ENCODE data around the gene ATP8A1.
"Not testable (repeated sequence)": the region's sequence is repeated elsewhere in the genome, so short reads cannot be mapped to it uniquely, and the experiment has no call there.

The ATP8A1 gene

GRCh38 chr4:42656944-42657792 is at the start of gene ATP8A1:
TSS of gene ATP8A1 (minus strand) at chr4:42657105. CDS start at chr4:42656873, 232 bp downstream.
- peak; percentile 43 to 66 for DNase-seq (ENCODE audit: low read depth in 2 of 2)

GRCh38 chr4:42706086-42706485 is 49.2 kb upstream of the ATP8A1 start:
- DNase-seq (ENCODE audit: low read depth in 2 of 2) = no peak

GRCh38 chr4:42703813-42704212 is 46.9 kb upstream of the ATP8A1 start:
- no peak for DNase-seq (ENCODE audit: low read depth in 2 of 2)

GRCh38 chr4:42702895-42703294 is 46.0 kb upstream of the ATP8A1 start:
- DNase-seq (ENCODE audit: low read depth in 2 of 2) = no peak

GRCh38 chr4:42701780-42702179 is 44.9 kb upstream of the ATP8A1 start:
- DNase-seq (ENCODE audit: low read depth in 2 of 2) = not testable (repeated sequence)

GRCh38 chr4:42690537-42690936 is 33.6 kb upstream of the ATP8A1 start:
- no peak for DNase-seq (ENCODE audit: low read depth in 2 of 2)

GRCh38 chr4:42683393-42683792 is 26.5 kb upstream of the ATP8A1 start:
- DNase-seq (ENCODE audit: low read depth in 2 of 2) = no peak

GRCh38 chr4:42678512-42678911 is 21.6 kb upstream of the ATP8A1 start:
- no peak for DNase-seq (ENCODE audit: low read depth in 2 of 2)

GRCh38 chr4:42676066-42676951 is 19.4 kb upstream of the ATP8A1 start:
- no peak for DNase-seq (ENCODE audit: low read depth in 2 of 2)

- no peak for DNase-seq (ENCODE audit: low read depth in 2 of 2)
Observed at GRCh38 chr4:42673082-42673425, 16.1 kb upstream of the ATP8A1 start.

- DNase-seq (ENCODE audit: low read depth in 2 of 2) = no peak
Observed at GRCh38 chr4:42672359-42673081, 15.6 kb upstream of the ATP8A1 start.

GRCh38 chr4:42671431-42672194 is 14.7 kb upstream of the ATP8A1 start:
- no peak for DNase-seq (ENCODE audit: low read depth in 2 of 2)

- no peak for DNase-seq (ENCODE audit: low read depth in 2 of 2)
Observed at GRCh38 chr4:42658261-42658660, 1.4 kb upstream of the ATP8A1 start.

- DNase-seq (ENCODE audit: low read depth in 2 of 2) = no peak
Observed at GRCh38 chr4:42656679-42656943, 294 bp downstream of the ATP8A1 start.

GRCh38 chr4:42655921-42656678 is 805 bp downstream of the ATP8A1 start:
- DNase-seq (ENCODE audit: low read depth in 2 of 2) = no peak

GRCh38 chr4:42655269-42655637 is 1.7 kb downstream of the ATP8A1 start:
- DNase-seq (ENCODE audit: low read depth in 2 of 2) = no peak

- peak in 1 of 2 experiments; percentile 5 for DNase-seq (ENCODE audit: low read depth in 2 of 2)
Observed at GRCh38 chr4:42654631-42655268, 2.2 kb downstream of the ATP8A1 start.

GRCh38 chr4:42653626-42654560 is 3.0 kb downstream of the ATP8A1 start:
- no peak for DNase-seq (ENCODE audit: low read depth in 2 of 2)

- not testable (repeated sequence) for DNase-seq (ENCODE audit: low read depth in 2 of 2)
Observed at GRCh38 chr4:42652529-42653231, 4.2 kb downstream of the ATP8A1 start.
